GM23338 (cell line): Measurements from ENCODE around the gene GPR108.

Experiments
- CREB1 ChIP-seq: fragments of 250-450 bp; sonication (Bioruptor Pico); IDR thresholded peaks from 2 replicates; pipeline ENCODE4 v1.5.0; 2020; ENCODE audit warnings: low read depth, mild to moderate bottlenecking, moderate library complexity
- EZH2 ChIP-seq: fragments of 200-600 bp; sonication (generic); IDR thresholded peaks from one replicate; pipeline ENCODE4 v1.8.0; 2017; ENCODE audit warnings: antibody characterized with exemption, mild to moderate bottlenecking, low read depth; ENCODE audit not compliant: unreplicated experiment
- EZH2phosphoT487 ChIP-seq: fragments of 200-600 bp; sonication (generic); IDR thresholded peaks from one replicate; pipeline ENCODE4 v1.8.1; 2018; ENCODE audit warnings: antibody characterized with exemption; ENCODE audit not compliant: unreplicated experiment
- JUNB ChIP-seq: IDR thresholded peaks from one replicate; pipeline ENCODE4 v1.6.1; 2016; ENCODE audit warnings: antibody characterized with exemption; ENCODE audit not compliant: unreplicated experiment
- POLR2AphosphoS5 ChIP-seq: IDR thresholded peaks from 2 replicates; pipeline ENCODE4 v1.6.1; 2016; ENCODE audit warnings: antibody characterized with exemption, low read depth
- STAT1 ChIP-seq: IDR thresholded peaks from one replicate; pipeline ENCODE4 v1.6.1; 2016; ENCODE audit warnings: antibody characterized with exemption; ENCODE audit not compliant: unreplicated experiment
- ZNF114 ChIP-seq: fragments of 250-450 bp; sonication (Bioruptor Pico); IDR thresholded peaks from 2 replicates; pipeline ENCODE4 v1.5.0; 2020; ENCODE audit warnings: mild to moderate bottlenecking, moderate library complexity
- ZNF331 ChIP-seq: fragments of 250-450 bp; sonication (Bioruptor Pico); IDR thresholded peaks from 2 replicates; pipeline ENCODE4 v1.5.0; 2020; ENCODE audit warnings: low read depth, mild to moderate bottlenecking, moderate library complexity
- TF ChIP-seq, protein P1 (sequence below), 2 experiments: fragments of 200-600 bp in 1 of 2; sonication (generic) in 1 of 2; conservative IDR thresholded peaks; 2 replicates each; pipeline versions ENCODE4 v1.5.1 to v1.6.1; 2016 to 2017; ENCODE audit warnings: antibody characterized with exemption in 2 of 2, low read depth in 2 of 2, mild to moderate bottlenecking in 2 of 2, moderate library complexity in 1 of 2
- TF ChIP-seq, protein P2 (sequence below): IDR thresholded peaks from one replicate; pipeline ENCODE4 v1.6.1; 2018; ENCODE audit warnings: antibody characterized with exemption; ENCODE audit not compliant: unreplicated experiment
- TF ChIP-seq, protein P3 (sequence below): IDR thresholded peaks from 2 replicates; pipeline ENCODE4 v1.6.1; 2016; ENCODE audit warnings: antibody characterized with exemption

DNA sequence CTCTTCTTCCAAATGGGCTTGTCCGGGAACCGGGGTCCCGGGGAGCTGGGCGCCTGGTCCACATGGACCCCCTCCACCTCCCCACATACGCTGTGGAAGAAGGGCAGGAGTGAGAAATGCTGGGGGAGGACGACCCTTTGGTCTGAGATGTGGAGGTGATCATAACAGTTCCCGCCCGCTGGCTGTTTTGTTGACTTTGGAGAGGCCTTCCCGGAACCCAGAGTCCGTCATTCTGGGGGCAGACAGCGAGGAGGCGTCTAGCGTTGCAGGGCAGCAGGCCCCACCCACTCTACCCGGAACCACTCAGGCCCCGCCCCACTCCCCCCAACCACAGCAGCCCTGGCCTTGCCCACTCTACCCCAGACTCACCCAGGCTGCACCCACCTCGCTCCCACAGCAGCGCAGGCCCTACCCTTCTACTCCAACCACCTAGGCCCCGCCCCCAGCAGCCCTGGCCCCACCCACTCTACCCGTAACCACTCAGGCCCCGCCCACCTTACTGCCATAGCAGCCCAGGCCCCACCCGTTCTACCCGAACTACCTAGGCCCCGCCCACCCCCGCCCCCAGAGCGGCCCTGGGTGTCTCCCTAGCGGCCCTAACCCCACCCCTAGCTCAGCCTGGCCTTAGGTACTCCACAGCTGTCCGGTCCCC, 7.1 kb downstream of the GPR108 start:
- TF ChIP-seq, protein P1, sequence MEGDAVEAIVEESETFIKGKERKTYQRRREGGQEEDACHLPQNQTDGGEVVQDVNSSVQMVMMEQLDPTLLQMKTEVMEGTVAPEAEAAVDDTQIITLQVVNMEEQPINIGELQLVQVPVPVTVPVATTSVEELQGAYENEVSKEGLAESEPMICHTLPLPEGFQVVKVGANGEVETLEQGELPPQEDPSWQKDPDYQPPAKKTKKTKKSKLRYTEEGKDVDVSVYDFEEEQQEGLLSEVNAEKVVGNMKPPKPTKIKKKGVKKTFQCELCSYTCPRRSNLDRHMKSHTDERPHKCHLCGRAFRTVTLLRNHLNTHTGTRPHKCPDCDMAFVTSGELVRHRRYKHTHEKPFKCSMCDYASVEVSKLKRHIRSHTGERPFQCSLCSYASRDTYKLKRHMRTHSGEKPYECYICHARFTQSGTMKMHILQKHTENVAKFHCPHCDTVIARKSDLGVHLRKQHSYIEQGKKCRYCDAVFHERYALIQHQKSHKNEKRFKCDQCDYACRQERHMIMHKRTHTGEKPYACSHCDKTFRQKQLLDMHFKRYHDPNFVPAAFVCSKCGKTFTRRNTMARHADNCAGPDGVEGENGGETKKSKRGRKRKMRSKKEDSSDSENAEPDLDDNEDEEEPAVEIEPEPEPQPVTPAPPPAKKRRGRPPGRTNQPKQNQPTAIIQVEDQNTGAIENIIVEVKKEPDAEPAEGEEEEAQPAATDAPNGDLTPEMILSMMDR (conservative IDR thresholded peaks at IDR 0.05; ENCODE audit: low read depth in 2 of 2) = no peak
- TF ChIP-seq JUNB (no peak), CREB1 (CRISPR knock-in tag) (no peak), STAT1 (no peak), POLR2AphosphoS5 (no peak), EZH2phosphoT487 (no peak), EZH2 (no peak), ZNF114 (CRISPR knock-in tag) (no peak), ZNF331 (CRISPR knock-in tag) (no peak)
- TF ChIP-seq, protein P2, sequence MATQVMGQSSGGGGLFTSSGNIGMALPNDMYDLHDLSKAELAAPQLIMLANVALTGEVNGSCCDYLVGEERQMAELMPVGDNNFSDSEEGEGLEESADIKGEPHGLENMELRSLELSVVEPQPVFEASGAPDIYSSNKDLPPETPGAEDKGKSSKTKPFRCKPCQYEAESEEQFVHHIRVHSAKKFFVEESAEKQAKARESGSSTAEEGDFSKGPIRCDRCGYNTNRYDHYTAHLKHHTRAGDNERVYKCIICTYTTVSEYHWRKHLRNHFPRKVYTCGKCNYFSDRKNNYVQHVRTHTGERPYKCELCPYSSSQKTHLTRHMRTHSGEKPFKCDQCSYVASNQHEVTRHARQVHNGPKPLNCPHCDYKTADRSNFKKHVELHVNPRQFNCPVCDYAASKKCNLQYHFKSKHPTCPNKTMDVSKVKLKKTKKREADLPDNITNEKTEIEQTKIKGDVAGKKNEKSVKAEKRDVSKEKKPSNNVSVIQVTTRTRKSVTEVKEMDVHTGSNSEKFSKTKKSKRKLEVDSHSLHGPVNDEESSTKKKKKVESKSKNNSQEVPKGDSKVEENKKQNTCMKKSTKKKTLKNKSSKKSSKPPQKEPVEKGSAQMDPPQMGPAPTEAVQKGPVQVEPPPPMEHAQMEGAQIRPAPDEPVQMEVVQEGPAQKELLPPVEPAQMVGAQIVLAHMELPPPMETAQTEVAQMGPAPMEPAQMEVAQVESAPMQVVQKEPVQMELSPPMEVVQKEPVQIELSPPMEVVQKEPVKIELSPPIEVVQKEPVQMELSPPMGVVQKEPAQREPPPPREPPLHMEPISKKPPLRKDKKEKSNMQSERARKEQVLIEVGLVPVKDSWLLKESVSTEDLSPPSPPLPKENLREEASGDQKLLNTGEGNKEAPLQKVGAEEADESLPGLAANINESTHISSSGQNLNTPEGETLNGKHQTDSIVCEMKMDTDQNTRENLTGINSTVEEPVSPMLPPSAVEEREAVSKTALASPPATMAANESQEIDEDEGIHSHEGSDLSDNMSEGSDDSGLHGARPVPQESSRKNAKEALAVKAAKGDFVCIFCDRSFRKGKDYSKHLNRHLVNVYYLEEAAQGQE = no peak
- TF ChIP-seq, protein P3, sequence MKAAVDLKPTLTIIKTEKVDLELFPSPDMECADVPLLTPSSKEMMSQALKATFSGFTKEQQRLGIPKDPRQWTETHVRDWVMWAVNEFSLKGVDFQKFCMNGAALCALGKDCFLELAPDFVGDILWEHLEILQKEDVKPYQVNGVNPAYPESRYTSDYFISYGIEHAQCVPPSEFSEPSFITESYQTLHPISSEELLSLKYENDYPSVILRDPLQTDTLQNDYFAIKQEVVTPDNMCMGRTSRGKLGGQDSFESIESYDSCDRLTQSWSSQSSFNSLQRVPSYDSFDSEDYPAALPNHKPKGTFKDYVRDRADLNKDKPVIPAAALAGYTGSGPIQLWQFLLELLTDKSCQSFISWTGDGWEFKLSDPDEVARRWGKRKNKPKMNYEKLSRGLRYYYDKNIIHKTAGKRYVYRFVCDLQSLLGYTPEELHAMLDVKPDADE = no peak
